Psoas muscle (tissue), 8 donors: ENCODE data around the gene CRHR2. TPM values are rescaled to one million over a fixed set of nuclear protein-coding genes. Genes with fewer than 3 reads are reported as not detected.

ENCODE experiments used
- ATAC-seq, 4 donors: fragments of 200-7000 bp; cut with Tn5 transposase; one replicate each; pipeline ENCODE4 v1.9.1; 2020; ENCODE audit warnings: moderate library complexity in 3 of 4, mild to moderate bottlenecking in 2 of 4
- DNase-seq, 2 donors: peaks; one replicate each; pipeline ENCODE4 v3.0.0-alpha.2; 2020
- H3K27ac ChIP-seq: fragments of 200-600 bp; one replicate; pipeline ENCODE4 v1.8.0; 2022
- H3K27me3 ChIP-seq, 3 donors: fragments of 200-600 bp in 1 of 3; one replicate each; pipeline versions ENCODE4 v1.6.1 to v1.8.0; 2013 to 2022; ENCODE audit warnings: low read length in 2 of 3, mild to moderate bottlenecking in 2 of 3, moderate library complexity in 1 of 3; ENCODE audit not compliant: insufficient read depth in 3 of 3
- H3K36me3 ChIP-seq, 2 donors: fragments of 200-600 bp in 1 of 2; one replicate each; pipeline versions ENCODE4 v1.6.1 to v1.8.0; 2013 to 2022; ENCODE audit warnings: low read depth in 1 of 2, mild to moderate bottlenecking in 1 of 2, moderate library complexity in 1 of 2; ENCODE audit not compliant: insufficient read depth in 1 of 2
- H3K4me1 ChIP-seq: fragments of 200-600 bp; one replicate; pipeline ENCODE4 v1.8.0; 2022
- H3K4me3 ChIP-seq: fragments of 200-600 bp; one replicate; pipeline ENCODE4 v1.8.0; 2022; ENCODE audit warnings: mild to moderate bottlenecking
- H3K9me3 ChIP-seq: fragments of 200-600 bp; one replicate; pipeline ENCODE4 v1.8.0; 2022
- WGBS, 3 donors: extraction: QIAGEN DNeasy Blood & Tissue Kit; methylation state at CpG; one replicate each; pipeline versions ENCODE4 v1.1.6 to v1.1.7; 2013; 5-methylcytosine and 5-hydroxymethylcytosine counted together
- intact Hi-C, 2 donors: fragments of 100-400 bp; cut with DNase I; formaldehyde crosslinking; loops; one replicate each; pipeline versions ENCODE4 v1.11.0 to v1.14.2; 2022
- polyA plus RNA-seq, 3 donors: library from polyadenylated mRNA; stranded (reverse); fragments of 200-250 nt; gene quantifications; one replicate each; pipeline ENCODE4 v1.2.3, GENCODE V29; 2013
- total RNA-seq, 4 donors: library from RNA; stranded (reverse); fragmentation: NEBNext Ultra II Directional in 2 of 4; extraction: Animal tissue kit (Norgen Biotek cat#: 25700) in 2 of 4; gene quantifications; one replicate each; pipeline versions ENCODE4 v1.2.1 to v1.2.4, GENCODE V29; 2021 to 2023
- TF ChIP-seq, protein P1 (sequence below): fragments of 200-600 bp; IDR thresholded peaks from one replicate; pipeline ENCODE4 v1.8.0; 2022; ENCODE audit warnings: antibody characterized with exemption
- donor health status: healthy with polysubstance abuse.
- donor health status: DM: no; HTN: no; CAD: no; lungs with moderate emphysema.
- donor health status: Bipolar disorder and iron deficiency.
- donor health status: healthy.
- donor health status: DM: yes; HTN: yes; CAD: no.
- donor health status: DM: no; HTN: no; CAD: no.
- donor health status: DM: no; HTN: no; CAD: no.
- donor health status: DM: yes; HTN: yes; CAD: no.

CRHR2 gene
- total and polyA plus RNA-seq, 7 donors, result 0.09 to 1.3 (median 0.34) TPM

GRCh38 chr7:30717181-30717580 lies 34.9 kb upstream of the CRHR2 start:
- H3K4me3 ChIP-seq, result no peak overlapping the region
- intact Hi-C loops, result no loop called here
- peak; percentile 57 to 87 (median 76) for ATAC-seq

DNA sequence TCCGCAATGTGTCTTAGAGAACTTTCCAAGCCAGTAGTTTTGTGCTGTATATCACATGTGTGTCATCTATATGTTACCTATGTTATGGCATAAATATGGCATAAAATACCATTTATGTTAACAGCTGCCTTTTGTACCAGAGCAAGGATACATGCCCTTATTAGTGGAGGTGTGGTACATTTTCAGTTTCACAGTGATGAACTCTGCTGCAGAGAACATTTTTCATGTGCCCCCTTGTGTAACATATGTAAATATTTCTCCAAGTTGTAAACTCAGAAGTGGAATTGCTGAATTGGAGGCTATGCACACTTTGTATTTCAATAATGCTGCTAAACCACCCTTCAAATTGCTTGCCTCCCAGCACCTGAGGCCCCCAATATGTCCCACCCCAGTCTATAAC lies 31.9 kb upstream of the CRHR2 start:
- intact Hi-C loops, result no loop called here
- H3K4me3 ChIP-seq, result no peak overlapping the region
- no peaks in the 10 kb centered on the region for H3K36me3 ChIP-seq
- 96 to 98% (median 97%) methylated on average over 1 of the region's 1 CpG for WGBS, 3 donors
- no peak for DNase-seq
- TF ChIP-seq, protein P1, sequence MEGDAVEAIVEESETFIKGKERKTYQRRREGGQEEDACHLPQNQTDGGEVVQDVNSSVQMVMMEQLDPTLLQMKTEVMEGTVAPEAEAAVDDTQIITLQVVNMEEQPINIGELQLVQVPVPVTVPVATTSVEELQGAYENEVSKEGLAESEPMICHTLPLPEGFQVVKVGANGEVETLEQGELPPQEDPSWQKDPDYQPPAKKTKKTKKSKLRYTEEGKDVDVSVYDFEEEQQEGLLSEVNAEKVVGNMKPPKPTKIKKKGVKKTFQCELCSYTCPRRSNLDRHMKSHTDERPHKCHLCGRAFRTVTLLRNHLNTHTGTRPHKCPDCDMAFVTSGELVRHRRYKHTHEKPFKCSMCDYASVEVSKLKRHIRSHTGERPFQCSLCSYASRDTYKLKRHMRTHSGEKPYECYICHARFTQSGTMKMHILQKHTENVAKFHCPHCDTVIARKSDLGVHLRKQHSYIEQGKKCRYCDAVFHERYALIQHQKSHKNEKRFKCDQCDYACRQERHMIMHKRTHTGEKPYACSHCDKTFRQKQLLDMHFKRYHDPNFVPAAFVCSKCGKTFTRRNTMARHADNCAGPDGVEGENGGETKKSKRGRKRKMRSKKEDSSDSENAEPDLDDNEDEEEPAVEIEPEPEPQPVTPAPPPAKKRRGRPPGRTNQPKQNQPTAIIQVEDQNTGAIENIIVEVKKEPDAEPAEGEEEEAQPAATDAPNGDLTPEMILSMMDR, result no peak
- no peaks in the 10 kb centered on the region for H3K4me1 ChIP-seq
- H3K27me3 ChIP-seq, result no peaks in the 10 kb centered on the region
- no peak for ATAC-seq
- no peak overlapping the region for H3K27ac ChIP-seq
- peaks cover 6% of the 10 kb centered on the region for H3K9me3 ChIP-seq

More at GRCh38 chr7:30717181-30717580, 34.9 kb upstream of the CRHR2 start:
- H3K36me3 ChIP-seq, result no peaks in the 10 kb centered on the region
- no peaks in the 10 kb centered on the region for H3K4me1 ChIP-seq
- no peak for DNase-seq
- TF ChIP-seq, protein P1, result no peak
- no peaks in the 10 kb centered on the region for H3K27me3 ChIP-seq
- 71 to 87% (median 77%) methylated on average over 2 of the region's 2 CpGs for WGBS, 3 donors
- no peak overlapping the region for H3K27ac ChIP-seq
- H3K9me3 ChIP-seq, result peaks cover 6% of the 10 kb centered on the region

- DNase-seq, result no peak
- Histone ChIP-seq H3K4me1 (peaks cover under 1% of the 10 kb centered on the region), H3K27me3 (no peaks in the 10 kb centered on the region), H3K4me3 (no peak overlapping the region), H3K9me3 (peaks cover 2% of the 10 kb centered on the region), H3K27ac (no peak overlapping the region), H3K36me3 (no peaks in the 10 kb centered on the region)
- 75 to 84% (median 83%) methylated on average over 6 of the region's 6 CpGs for WGBS, 3 donors
- intact Hi-C loops, result no loop called here
- ATAC-seq, result no peak
- TF ChIP-seq, protein P1, result no peak
These were observed 31.1 kb upstream of the CRHR2 start for GRCh38 chr7:30713392-30713791.

DNA sequence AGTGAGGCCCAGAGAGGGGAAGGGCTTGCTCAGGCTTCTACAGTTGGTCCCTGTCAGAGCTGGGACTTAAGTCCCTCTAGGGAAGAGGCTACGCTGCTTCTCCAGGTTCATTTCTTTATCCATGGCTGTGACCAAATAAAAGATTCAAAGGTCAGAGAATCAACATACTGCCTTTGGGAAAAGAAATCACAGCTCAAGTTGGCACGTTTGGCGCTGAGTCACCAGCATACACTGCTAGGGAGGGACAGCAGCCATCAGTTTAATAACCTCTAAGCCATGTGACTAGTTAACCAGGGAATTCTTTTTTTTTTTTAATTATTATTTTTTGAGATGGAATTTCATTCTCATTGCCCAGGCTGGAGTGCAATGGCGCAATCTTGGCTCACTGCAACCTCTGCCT lies 28.4 kb upstream of the CRHR2 start:
- TF ChIP-seq, protein P1, result no peak
- Histone ChIP-seq H3K27ac (no peak overlapping the region), H3K9me3 (no peaks in the 10 kb centered on the region), H3K4me1 (peaks cover 12% of the 10 kb centered on the region), H3K4me3 (no peak overlapping the region), H3K36me3 (no peaks in the 10 kb centered on the region), H3K27me3 (no peaks in the 10 kb centered on the region)
- intact Hi-C loops, result no loop called here
- WGBS, 3 donors, result 86 to 88% (median 88%) methylated on average over 4 of the region's 4 CpGs
- peak in 1 of 2 donors; percentile 42 for DNase-seq
- no peak for ATAC-seq

DNA sequence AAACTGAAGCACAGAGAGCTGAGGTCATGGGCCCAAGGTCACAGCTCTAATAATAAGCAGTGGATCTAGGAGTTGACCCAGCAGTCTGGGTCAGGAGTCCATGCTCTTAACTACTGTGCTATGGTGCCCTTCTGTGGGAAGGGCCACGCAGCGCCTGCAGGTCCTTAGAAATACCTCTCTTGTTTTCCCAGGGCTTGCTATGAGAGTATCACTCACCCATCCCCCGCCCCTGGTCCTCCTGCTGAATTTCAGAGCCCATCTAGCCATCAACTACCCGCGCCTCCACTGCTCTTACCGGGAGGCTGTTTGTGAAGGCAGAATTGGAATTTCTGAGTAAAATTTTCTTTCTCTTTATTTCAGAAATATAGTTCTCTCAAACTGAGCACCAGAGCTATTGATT lies 27.3 kb upstream of the CRHR2 start:
- Histone ChIP-seq H3K4me1 (peaks cover 21% of the 10 kb centered on the region), H3K27ac (no peak overlapping the region), H3K9me3 (no peaks in the 10 kb centered on the region), H3K27me3 (no peaks in the 10 kb centered on the region), H3K36me3 (no peaks in the 10 kb centered on the region), H3K4me3 (no peak overlapping the region)
- 79 to 83% (median 80%) methylated on average over 6 of the region's 6 CpGs for WGBS, 3 donors
- no peak for DNase-seq
- TF ChIP-seq, protein P1, result no peak
- no peak for ATAC-seq
- intact Hi-C loops, result no loop called here
